ENCODE measurements around the gene SLFN14. TPM values are rescaled to one million over a fixed set of nuclear protein-coding genes. Genes with fewer than 3 reads are reported as not detected.
"Not testable (repeated sequence)": the region's sequence is repeated elsewhere in the genome, so short reads cannot be mapped to it uniquely, and the experiment has no call there.

Gene SLFN14
- total RNA-seq, 1 donor from 2014 or later = 0.59 TPM

DNA sequence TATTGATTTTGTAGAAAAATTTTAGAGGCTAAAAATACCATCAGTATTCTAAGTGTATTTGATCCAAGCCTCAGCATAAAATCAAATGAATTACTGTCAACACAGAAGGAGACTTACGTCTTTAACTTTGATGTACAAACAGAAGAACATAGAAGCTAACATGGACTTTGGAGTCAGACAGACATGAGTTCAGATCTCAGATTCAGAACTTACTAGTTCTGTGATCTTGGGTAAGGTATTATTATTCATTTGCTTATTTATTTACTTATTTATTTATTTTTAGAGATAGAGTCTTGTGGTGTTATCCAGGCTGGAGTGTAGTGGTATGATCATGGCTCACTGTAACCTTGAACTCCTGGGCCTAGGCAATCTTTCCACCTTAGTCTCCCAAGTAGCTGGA, 19.2 kb downstream of the SLFN14 start:
- peak overlapping the region; percentile 47 for H3K4me3 ChIP-seq

DNA sequence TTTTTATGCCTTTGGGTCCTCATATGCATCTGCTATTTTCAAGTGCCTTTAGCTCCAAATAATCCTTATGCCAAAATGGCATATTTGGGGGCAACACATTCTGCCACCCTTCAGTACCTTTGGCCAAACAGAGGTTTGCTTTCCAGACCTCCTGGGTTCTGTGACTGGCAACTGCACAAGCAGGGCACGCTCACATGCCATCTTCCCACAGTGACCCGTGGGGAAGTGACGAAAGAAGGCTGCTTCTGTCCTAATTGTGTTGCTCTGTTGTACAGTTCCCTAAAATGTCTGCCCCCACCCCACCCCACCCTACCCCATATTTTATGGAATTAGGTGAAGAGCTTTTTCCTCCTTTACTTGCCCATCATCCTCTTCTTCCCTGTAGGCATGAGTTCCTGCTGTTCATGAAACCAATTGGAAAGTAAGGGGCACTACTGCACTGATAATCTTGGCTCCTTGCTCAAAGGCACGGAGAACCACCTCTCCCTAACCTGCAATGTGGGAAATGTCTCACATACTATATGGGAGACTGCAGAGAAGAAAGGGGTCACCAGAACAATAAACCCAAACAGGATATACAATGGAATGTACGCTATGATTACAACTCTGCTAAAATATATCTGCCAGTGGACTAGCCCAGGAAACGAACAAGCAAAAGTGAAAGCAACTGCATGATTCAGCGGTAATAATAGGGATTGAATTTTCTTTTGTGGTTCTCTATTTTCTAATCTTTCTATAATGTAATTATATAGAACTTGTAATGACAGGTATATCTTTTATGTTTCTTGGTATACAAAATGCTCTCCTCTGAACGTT, 19.8 kb downstream of the SLFN14 start:
- peak overlapping the region; percentile 47 for H3K4me3 ChIP-seq
- no peak for TF ChIP-seq CTCF (IDR thresholded peaks at IDR 0.05)
- peak; percentile 78 to 80 for ATAC-seq
- H3K27me3 ChIP-seq (ENCODE audit: low read depth) = no peaks in the 10 kb centered on the region
- H3K4me1 ChIP-seq = peaks cover 55% of the 10 kb centered on the region
- H3K36me3 ChIP-seq = no peaks in the 10 kb centered on the region
- no peaks in the 10 kb centered on the region for H3K9me3 ChIP-seq
- peak overlapping the region; percentile 84 for H3K27ac ChIP-seq
- intact Hi-C loops (cut with DNase I) = no loop called here
- DNase-seq = peak; percentile 69

More for the DNA sequence above, 19.2 kb downstream of the SLFN14 start:
- H3K27ac ChIP-seq = peak overlapping the region; percentile 84
- ATAC-seq = no peak
- intact Hi-C loops (cut with DNase I) = no loop called here
- peaks cover 54% of the 10 kb centered on the region for H3K4me1 ChIP-seq
- TF ChIP-seq CTCF (IDR thresholded peaks at IDR 0.05) = no peak
- H3K9me3 ChIP-seq = no peaks in the 10 kb centered on the region
- DNase-seq = no peak
- H3K36me3 ChIP-seq = no peaks in the 10 kb centered on the region
- no peaks in the 10 kb centered on the region for H3K27me3 ChIP-seq (ENCODE audit: low read depth)

DNA sequence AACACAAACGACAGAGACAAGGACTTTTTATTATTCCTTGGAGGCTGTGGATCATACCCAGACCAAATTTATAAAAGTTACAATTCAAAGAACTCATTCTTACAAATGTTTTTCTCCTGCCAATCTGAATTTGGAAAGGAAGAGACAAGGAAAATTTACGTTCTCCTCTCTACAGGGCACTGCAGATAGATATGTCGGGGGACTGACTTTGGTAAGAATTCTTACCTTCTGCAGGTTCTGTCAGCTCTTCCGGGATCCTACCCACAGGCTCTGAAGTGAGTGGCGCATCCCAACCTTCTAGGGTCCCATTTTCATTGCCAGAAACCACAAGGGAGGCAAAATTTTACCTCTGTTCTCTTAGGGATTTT, 21.0 kb downstream of the SLFN14 start:
- Histone ChIP-seq H3K4me3 (peak overlapping the region; percentile 25), H3K9me3 (no peaks in the 10 kb centered on the region)

GRCh38 chr17:35537601-35538141, 22.9 kb downstream of the SLFN14 start, which contains the start of gene SLFN12L:
TSS of gene SLFN12L (minus strand) at chr17:35537678. CDS start at chr17:35522364, 15,314 bp downstream.
- H3K27me3 ChIP-seq (ENCODE audit: low read depth) = no peaks in the 10 kb centered on the region
- peak within 1 kb of the TSS; percentile 36 for H3K4me3 ChIP-seq
- H3K9me3 ChIP-seq = no peaks in the 10 kb centered on the region
- intact Hi-C loops (cut with DNase I) = loop anchor here (10.0 kb wide), 1 partner anchor 223 kb away; no protein-coding TSS in a partner anchor
- H3K4me1 ChIP-seq = peaks cover 54% of the 10 kb centered on the region
- peak within 1 kb of the TSS; percentile 50 for H3K27ac ChIP-seq
- no peaks in the 10 kb centered on the region for H3K36me3 ChIP-seq
- DNase-seq (no peak), ATAC-seq (peak; percentile 34 to 35)
- TF ChIP-seq CTCF (IDR thresholded peaks at IDR 0.05) = no peak

More for the DNA sequence above, 21.0 kb downstream of the SLFN14 start:
- intact Hi-C loops (cut with DNase I) = loop anchor here (10.0 kb wide), 1 partner anchor 225 kb away; no protein-coding TSS in a partner anchor
- H3K27me3 ChIP-seq (ENCODE audit: low read depth) = no peaks in the 10 kb centered on the region
- ATAC-seq (no peak), DNase-seq (no peak)
- H3K36me3 ChIP-seq = no peaks in the 10 kb centered on the region
- TF ChIP-seq CTCF (IDR thresholded peaks at IDR 0.05) = peak; percentile 14
- H3K4me1 ChIP-seq = peaks cover 55% of the 10 kb centered on the region
- H3K27ac ChIP-seq = peak overlapping the region; percentile 44

DNA sequence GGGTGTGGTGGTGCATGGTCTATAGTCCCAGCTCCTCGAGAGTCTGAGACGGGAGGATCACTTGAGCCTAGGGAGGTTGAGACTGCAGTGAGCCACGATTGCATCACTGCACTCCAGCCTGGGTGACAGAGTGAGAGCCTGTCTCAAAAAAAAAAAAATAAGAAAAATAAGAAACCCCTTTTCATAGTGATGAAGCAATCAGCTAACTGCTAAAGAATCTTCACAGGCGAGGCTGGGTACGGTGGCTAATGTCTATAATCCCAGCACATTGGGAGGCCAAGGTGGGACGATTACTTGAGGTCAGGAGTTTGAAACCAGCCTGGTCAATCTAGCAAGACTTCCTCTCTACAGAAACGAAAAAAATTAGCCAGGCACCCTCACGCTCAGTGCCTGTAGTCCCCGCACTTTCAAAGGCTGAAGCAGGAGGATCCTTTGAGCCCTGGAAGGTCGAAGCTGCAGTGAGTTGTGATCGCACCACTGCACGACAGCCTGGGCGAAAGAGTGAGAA, 23.9 kb downstream of the SLFN14 start:
- no peak for TF ChIP-seq CTCF (IDR thresholded peaks at IDR 0.05)
- H3K9me3 ChIP-seq = no peaks in the 10 kb centered on the region
- no peak for DNase-seq
- H3K27ac ChIP-seq = peak overlapping the region; percentile 50
- H3K4me1 ChIP-seq = peaks cover 45% of the 10 kb centered on the region
- H3K27me3 ChIP-seq (ENCODE audit: low read depth) = no peaks in the 10 kb centered on the region
- peak overlapping the region; percentile 36 for H3K4me3 ChIP-seq
- intact Hi-C loops (cut with DNase I) = loop anchor here (10.0 kb wide), 1 partner anchor 222 kb away; no protein-coding TSS in a partner anchor
- ATAC-seq = no peak
- no peaks in the 10 kb centered on the region for H3K36me3 ChIP-seq

- ATAC-seq; H3K36me3 ChIP-seq; H3K9me3 ChIP-seq; DNase-seq; H3K27me3 ChIP-seq (ENCODE audit: low read depth): not testable (repeated sequence)
- intact Hi-C loops (cut with DNase I) = loop anchor here (10.0 kb wide), 1 partner anchor 221 kb away; no protein-coding TSS in a partner anchor
- Histone ChIP-seq H3K4me1 (peaks cover 38% of the 10 kb centered on the region), H3K4me3 (peak overlapping the region; percentile 36), H3K27ac (peak overlapping the region; percentile 21)
Measured at GRCh38 chr17:35535406-35535805, 25.2 kb downstream of the SLFN14 start.
